GM12891 (cell line): ENCODE results near the gene DPYSL3.

Source experiments
- PAX5 ChIP-seq: IDR thresholded peaks from 2 replicates; pipeline ENCODE4 v1.6.1; 2011; ENCODE audit warnings: low read length, moderate library complexity, mild to moderate bottlenecking; ENCODE audit not compliant: insufficient read depth, severe bottlenecking
- POLR2A ChIP-seq: IDR thresholded peaks from 2 replicates; pipeline ENCODE4 v1.6.1; 2011; ENCODE audit warnings: low read depth, low read length, control low read depth
- POLR2AphosphoS5 ChIP-seq: IDR thresholded peaks from 2 replicates; pipeline ENCODE4 v1.6.1; 2011; ENCODE audit warnings: low read depth, low read length, control low read depth
- SPI1 ChIP-seq: IDR thresholded peaks from 2 replicates; pipeline ENCODE4 v1.6.1; 2011; ENCODE audit warnings: low read depth, low read length, control low read depth

DNA sequence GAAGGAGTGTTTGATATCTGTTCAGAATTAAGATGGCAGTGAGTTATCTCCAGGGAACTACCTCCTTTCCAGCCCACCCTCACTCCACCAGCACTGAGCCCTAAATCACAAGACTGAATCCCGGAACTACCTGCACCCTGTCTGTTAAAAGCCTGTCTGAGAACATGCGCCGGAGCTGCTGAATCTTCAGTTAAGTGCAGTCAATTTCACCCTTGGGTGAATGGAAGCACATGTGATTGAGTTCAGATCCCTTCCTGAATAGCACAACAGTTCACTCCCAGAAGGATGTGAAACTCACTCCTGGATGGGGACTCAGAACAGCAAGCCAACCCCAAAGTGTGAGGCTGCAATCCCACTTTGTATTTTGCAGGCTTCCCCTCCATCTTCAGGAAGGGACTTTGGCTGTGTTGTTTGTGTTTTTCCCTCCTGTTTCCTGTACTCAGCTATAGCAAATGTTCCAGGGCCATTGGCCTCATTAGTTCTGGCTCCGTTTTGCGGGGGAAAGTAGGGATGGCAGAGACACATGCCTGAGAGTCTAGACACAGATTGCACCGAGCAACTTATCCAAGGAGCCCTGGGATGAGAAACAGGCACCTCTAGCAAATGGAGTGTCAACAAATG is 43.4 kb downstream of the DPYSL3 start:
- no peak for TF ChIP-seq POLR2A
- TF ChIP-seq POLR2AphosphoS5, result no peak
- no peak for TF ChIP-seq SPI1
- no peak for TF ChIP-seq PAX5
